ENCODE results near the gene PRKCB. TPM values are rescaled to one million over a fixed set of nuclear protein-coding genes. Genes with fewer than 3 reads are reported as not detected.

The PRKCB gene
- total and polyA plus RNA-seq, 2 experiments from 2014 or later: 0.70 to 0.92 TPM

- H3K27ac ChIP-seq: no peak overlapping the region
- no peaks in the 10 kb centered on the region for H3K9me3 ChIP-seq (ENCODE audit: low read depth)
- no peaks in the 10 kb centered on the region for H3K36me3 ChIP-seq (replicated peaks; ENCODE audit: insufficient read depth, low read depth)
Measured at GRCh38 chr16:23795378-23795777, 40.4 kb upstream of the PRKCB start.

GRCh38 chr16:23796941-23797340 lies 38.8 kb upstream of the PRKCB start:
- TF ChIP-seq EZH2 (IDR thresholded peaks at IDR 0.05; ENCODE audit: borderline replicate concordance) (no peak), CTCF (IDR thresholded peaks at IDR 0.05; ENCODE audit: poor library complexity) (no peak), EZH2phosphoT487 (IDR thresholded peaks at IDR 0.05; ENCODE audit: low read depth, severe bottlenecking, unreplicated experiment) (no peak)
- no peaks in the 10 kb centered on the region for H4K20me1 ChIP-seq (ENCODE audit: insufficient read depth, poor library complexity, severe bottlenecking)
- H3K4me2 ChIP-seq: no peak overlapping the region
- H2AFZ ChIP-seq: no peak overlapping the region
- H3K27ac ChIP-seq: no peak overlapping the region
- H3K4me3 ChIP-seq: no peak overlapping the region
- no peaks in the 10 kb centered on the region for H3K9me3 ChIP-seq (ENCODE audit: low read depth)
- H3K27me3 ChIP-seq: no peaks in the 10 kb centered on the region
- no peaks in the 10 kb centered on the region for H3K79me2 ChIP-seq
- WGBS (ENCODE audit: low lambda C conversion rate, missing lambda C conversion rate): 79% methylated on average over 2 of the region's 2 CpGs
- no peaks in the 10 kb centered on the region for H3K9me2 ChIP-seq (replicated peaks; ENCODE audit: insufficient read depth)
- H3K4me1 ChIP-seq (ENCODE audit: insufficient read depth): no peaks in the 10 kb centered on the region
- DNase-seq (ENCODE audit: low spot score): no peak
- no peaks in the 10 kb centered on the region for H3K36me3 ChIP-seq (replicated peaks; ENCODE audit: insufficient read depth, low read depth)

More at GRCh38 chr16:23795378-23795777, 40.4 kb upstream of the PRKCB start:
- 84% methylated on average over 6 of the region's 6 CpGs for WGBS (ENCODE audit: low lambda C conversion rate, missing lambda C conversion rate)
- Histone ChIP-seq H3K27me3 (no peaks in the 10 kb centered on the region), H2AFZ (no peak overlapping the region), H4K20me1 (ENCODE audit: insufficient read depth, poor library complexity, severe bottlenecking) (no peaks in the 10 kb centered on the region), H3K4me3 (no peak overlapping the region), H3K79me2 (no peaks in the 10 kb centered on the region), H3K4me2 (no peak overlapping the region), H3K4me1 (ENCODE audit: insufficient read depth) (no peaks in the 10 kb centered on the region), H3K9me2 (replicated peaks; ENCODE audit: insufficient read depth) (no peaks in the 10 kb centered on the region)
- DNase-seq (ENCODE audit: low spot score): no peak
- no peak for TF ChIP-seq CTCF (IDR thresholded peaks at IDR 0.05; ENCODE audit: poor library complexity)
- no peak for TF ChIP-seq EZH2phosphoT487 (IDR thresholded peaks at IDR 0.05; ENCODE audit: low read depth, severe bottlenecking, unreplicated experiment)
- no peak for TF ChIP-seq EZH2 (IDR thresholded peaks at IDR 0.05; ENCODE audit: borderline replicate concordance)

GRCh38 chr16:23801378-23801777 lies 34.4 kb upstream of the PRKCB start:
- Histone ChIP-seq H3K9me2 (replicated peaks; ENCODE audit: insufficient read depth) (no peaks in the 10 kb centered on the region), H3K9me3 (ENCODE audit: low read depth) (no peaks in the 10 kb centered on the region), H3K27ac (no peak overlapping the region), H3K4me2 (no peak overlapping the region), H3K36me3 (replicated peaks; ENCODE audit: insufficient read depth, low read depth) (no peaks in the 10 kb centered on the region), H2AFZ (no peak overlapping the region), H3K4me1 (ENCODE audit: insufficient read depth) (no peaks in the 10 kb centered on the region), H3K4me3 (no peak overlapping the region), H3K27me3 (peaks cover 5% of the 10 kb centered on the region), H3K79me2 (no peaks in the 10 kb centered on the region), H4K20me1 (ENCODE audit: insufficient read depth, poor library complexity, severe bottlenecking) (no peaks in the 10 kb centered on the region)
- no peak for TF ChIP-seq EZH2phosphoT487 (IDR thresholded peaks at IDR 0.05; ENCODE audit: low read depth, severe bottlenecking, unreplicated experiment)
- TF ChIP-seq CTCF (IDR thresholded peaks at IDR 0.05; ENCODE audit: poor library complexity): peak; percentile 51
- DNase-seq (ENCODE audit: low spot score): peak; percentile 76
- WGBS (ENCODE audit: low lambda C conversion rate, missing lambda C conversion rate): 24% methylated on average over 3 of the region's 5 CpGs

GRCh38 chr16:23802776-23803175 lies 33.0 kb upstream of the PRKCB start:
- Histone ChIP-seq H3K4me1 (ENCODE audit: insufficient read depth) (no peaks in the 10 kb centered on the region), H4K20me1 (ENCODE audit: insufficient read depth, poor library complexity, severe bottlenecking) (no peaks in the 10 kb centered on the region), H3K4me3 (no peak overlapping the region), H3K36me3 (replicated peaks; ENCODE audit: insufficient read depth, low read depth) (no peaks in the 10 kb centered on the region), H2AFZ (no peak overlapping the region), H3K27ac (no peak overlapping the region), H3K9me3 (ENCODE audit: low read depth) (no peaks in the 10 kb centered on the region), H3K4me2 (no peak overlapping the region), H3K27me3 (peaks cover 5% of the 10 kb centered on the region), H3K79me2 (no peaks in the 10 kb centered on the region), H3K9me2 (replicated peaks; ENCODE audit: insufficient read depth) (no peaks in the 10 kb centered on the region)
- TF ChIP-seq EZH2phosphoT487 (IDR thresholded peaks at IDR 0.05; ENCODE audit: low read depth, severe bottlenecking, unreplicated experiment): no peak
- no peak for TF ChIP-seq EZH2 (IDR thresholded peaks at IDR 0.05; ENCODE audit: borderline replicate concordance)
- TF ChIP-seq CTCF (IDR thresholded peaks at IDR 0.05; ENCODE audit: poor library complexity): no peak
- DNase-seq (ENCODE audit: low spot score): no peak
- WGBS (ENCODE audit: low lambda C conversion rate, missing lambda C conversion rate): 67% methylated on average over 2 of the region's 2 CpGs
